ENCODE results near the gene TRIM29. TPM values are rescaled to one million over a fixed set of nuclear protein-coding genes. Genes with fewer than 3 reads are reported as not detected.

TRIM29 gene
- total RNA-seq, 2 donors from 2014 or later: not detected

- no peak for ATAC-seq (replicated peaks)
- Mint-ChIP-seq H3K9me3 (no peaks in the 10 kb centered on the region), H3K27me3 (peaks cover 7% of the 10 kb centered on the region), H3K27ac (no peak overlapping the region), H3K4me1 (no peaks in the 10 kb centered on the region), H3K4me3 (no peak overlapping the region), H3K36me3 (ENCODE audit: low read depth) (no peaks in the 10 kb centered on the region)
Measured at GRCh38 chr11:120135838-120136237, 2.1 kb downstream of the TRIM29 start.

- ATAC-seq (replicated peaks): no peak
- no peaks in the 10 kb centered on the region for H3K4me1 Mint-ChIP-seq
- no peaks in the 10 kb centered on the region for H3K27me3 Mint-ChIP-seq
- no peaks in the 10 kb centered on the region for H3K36me3 Mint-ChIP-seq (ENCODE audit: low read depth)
- H3K27ac Mint-ChIP-seq: no peak overlapping the region
- H3K9me3 Mint-ChIP-seq: no peaks in the 10 kb centered on the region
- H3K4me3 Mint-ChIP-seq: no peak overlapping the region
Measured at GRCh38 chr11:120134931-120135228, 3.0 kb downstream of the TRIM29 start.

GRCh38 chr11:120134106-120134930 lies 3.6 kb downstream of the TRIM29 start:
- Mint-ChIP-seq H3K9me3 (no peaks in the 10 kb centered on the region), H3K4me3 (no peak overlapping the region), H3K27me3 (no peaks in the 10 kb centered on the region), H3K27ac (no peak overlapping the region), H3K4me1 (no peaks in the 10 kb centered on the region), H3K36me3 (ENCODE audit: low read depth) (no peaks in the 10 kb centered on the region)
- ATAC-seq (replicated peaks): no peak

DNA sequence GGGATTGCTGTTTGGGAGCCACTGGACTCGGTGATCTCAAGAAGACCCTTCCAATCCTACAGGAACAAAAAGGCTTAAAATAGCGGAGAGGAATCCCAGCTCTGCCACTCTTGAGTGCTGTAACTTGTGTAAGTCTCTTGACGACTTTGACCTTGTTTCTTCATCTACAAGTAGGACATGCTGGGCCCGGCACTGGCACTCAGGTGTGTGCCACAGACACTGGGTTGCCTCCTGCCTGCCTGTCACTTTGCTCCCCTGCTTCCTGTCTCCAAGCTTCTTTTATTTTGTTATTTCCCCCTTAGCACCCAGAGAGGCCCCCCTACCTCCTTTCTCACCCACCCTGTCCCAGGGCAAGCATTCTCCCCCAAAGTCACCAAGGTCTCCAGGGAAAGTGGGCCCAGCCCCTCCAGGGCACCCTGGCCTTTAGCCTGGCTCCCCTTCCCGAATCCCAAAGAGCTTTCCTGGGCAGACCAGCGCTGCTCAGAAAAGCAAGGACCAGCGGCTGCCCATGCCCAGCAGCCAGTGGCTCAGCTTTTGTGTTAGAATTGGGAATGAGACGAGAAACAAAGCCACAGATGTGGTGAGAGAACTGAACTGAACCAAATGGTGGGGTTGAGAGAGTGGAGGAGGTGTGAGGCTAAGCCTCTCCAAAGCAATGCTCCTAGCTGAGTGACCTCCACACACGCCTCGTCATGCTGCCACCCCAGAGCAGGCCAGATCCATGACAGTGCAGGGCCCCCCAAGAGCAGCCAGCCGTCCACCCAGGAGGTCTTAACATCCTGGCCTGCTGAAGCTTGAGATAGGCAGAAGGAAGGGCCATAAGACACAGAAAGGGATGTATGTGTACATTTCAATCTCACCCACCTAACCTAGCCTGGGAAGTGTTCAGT lies 4.5 kb downstream of the TRIM29 start:
- Mint-ChIP-seq H3K27me3 (peaks cover 4% of the 10 kb centered on the region), H3K4me3 (no peak overlapping the region), H3K27ac (no peak overlapping the region), H3K9me3 (no peaks in the 10 kb centered on the region), H3K4me1 (no peaks in the 10 kb centered on the region), H3K36me3 (ENCODE audit: low read depth) (no peaks in the 10 kb centered on the region)
- no peak for ATAC-seq (replicated peaks)

- H3K27ac Mint-ChIP-seq: no peak overlapping the region
- ATAC-seq (replicated peaks): no peak
- peaks cover 7% of the 10 kb centered on the region for H3K27me3 Mint-ChIP-seq
- no peaks in the 10 kb centered on the region for H3K9me3 Mint-ChIP-seq
- H3K36me3 Mint-ChIP-seq (ENCODE audit: low read depth): no peaks in the 10 kb centered on the region
- no peak overlapping the region for H3K4me3 Mint-ChIP-seq
- H3K4me1 Mint-ChIP-seq: no peaks in the 10 kb centered on the region
Measured at GRCh38 chr11:120132645-120133185, 5.2 kb downstream of the TRIM29 start.

- Mint-ChIP-seq H3K36me3 (ENCODE audit: low read depth) (no peaks in the 10 kb centered on the region), H3K27ac (no peak overlapping the region), H3K27me3 (peaks cover 8% of the 10 kb centered on the region), H3K9me3 (no peaks in the 10 kb centered on the region), H3K4me3 (no peak overlapping the region), H3K4me1 (no peaks in the 10 kb centered on the region)
- no peak for ATAC-seq (replicated peaks)
Measured at GRCh38 chr11:120131941-120132644, 5.8 kb downstream of the TRIM29 start.

DNA sequence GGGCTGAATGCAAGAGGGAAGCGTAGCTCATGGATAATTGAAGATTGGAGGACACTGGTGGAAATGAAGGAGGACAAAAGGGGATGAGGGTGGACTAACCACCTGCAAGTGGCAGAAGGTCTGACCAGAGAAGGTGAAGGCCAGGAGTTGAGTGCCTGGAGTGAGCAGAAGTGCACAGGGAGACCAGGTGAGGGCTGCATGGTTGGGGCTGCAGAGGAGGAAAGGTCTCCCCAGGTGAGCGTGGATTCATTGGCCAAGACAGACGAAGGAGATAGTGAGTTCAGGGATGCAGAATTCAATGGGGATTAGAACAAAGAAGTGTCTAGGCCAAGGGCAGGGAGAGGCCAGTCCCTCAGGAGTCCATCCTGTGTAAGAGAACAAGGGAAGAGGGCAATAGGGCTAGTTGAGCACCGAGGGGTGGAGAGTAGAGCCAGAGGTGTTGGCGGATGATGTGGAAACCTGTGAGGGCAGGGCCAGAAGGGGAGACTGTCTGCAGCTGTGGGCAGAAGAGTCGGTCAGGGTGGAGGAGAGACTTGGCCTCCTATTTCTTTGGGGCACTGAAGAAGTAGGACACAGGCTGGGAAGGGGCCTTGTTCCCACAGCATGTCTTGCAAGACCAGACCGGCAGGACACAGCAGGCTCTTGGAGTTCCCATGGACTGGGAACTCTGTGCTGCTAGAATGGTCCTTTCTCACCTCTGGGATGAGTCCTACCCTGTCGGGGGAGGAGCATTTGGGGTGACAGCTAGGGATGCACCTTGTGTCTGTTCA lies 6.7 kb downstream of the TRIM29 start:
- no peaks in the 10 kb centered on the region for H3K9me3 Mint-ChIP-seq
- ATAC-seq (replicated peaks): no peak
- no peak overlapping the region for H3K27ac Mint-ChIP-seq
- H3K4me1 Mint-ChIP-seq: no peaks in the 10 kb centered on the region
- H3K36me3 Mint-ChIP-seq (ENCODE audit: low read depth): no peaks in the 10 kb centered on the region
- no peak overlapping the region for H3K4me3 Mint-ChIP-seq
- peaks cover 14% of the 10 kb centered on the region for H3K27me3 Mint-ChIP-seq

GRCh38 chr11:120130176-120130980 lies 7.5 kb downstream of the TRIM29 start:
- no peak overlapping the region for H3K27ac Mint-ChIP-seq
- H3K9me3 Mint-ChIP-seq: no peaks in the 10 kb centered on the region
- ATAC-seq (replicated peaks): no peak
- H3K27me3 Mint-ChIP-seq: peaks cover 14% of the 10 kb centered on the region
- H3K36me3 Mint-ChIP-seq (ENCODE audit: low read depth): no peaks in the 10 kb centered on the region
- no peak overlapping the region for H3K4me3 Mint-ChIP-seq
- no peaks in the 10 kb centered on the region for H3K4me1 Mint-ChIP-seq

DNA sequence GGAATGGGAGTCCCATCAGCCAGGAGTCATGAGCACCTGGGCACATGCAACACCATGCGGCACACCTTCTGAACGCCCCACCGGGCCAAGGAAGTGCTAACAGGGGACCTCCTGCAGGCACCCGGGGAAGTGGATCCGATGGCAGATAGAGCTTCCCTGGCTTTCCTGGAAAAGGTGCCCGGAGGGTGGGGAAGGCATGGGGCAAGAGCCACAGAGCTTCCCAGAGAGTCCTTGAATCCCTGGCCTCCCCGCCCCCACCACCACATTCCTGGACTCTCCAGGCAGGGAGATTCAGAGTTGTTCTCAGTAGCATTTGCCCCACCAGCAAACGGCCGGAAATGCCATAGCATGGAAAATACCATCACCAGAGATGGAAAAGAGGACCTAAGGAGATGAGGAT lies 8.3 kb downstream of the TRIM29 start:
- Mint-ChIP-seq H3K4me1 (no peaks in the 10 kb centered on the region), H3K27me3 (peaks cover 14% of the 10 kb centered on the region), H3K4me3 (no peak overlapping the region), H3K36me3 (ENCODE audit: low read depth) (no peaks in the 10 kb centered on the region), H3K9me3 (no peaks in the 10 kb centered on the region), H3K27ac (no peak overlapping the region)
- ATAC-seq (replicated peaks): no peak

DNA sequence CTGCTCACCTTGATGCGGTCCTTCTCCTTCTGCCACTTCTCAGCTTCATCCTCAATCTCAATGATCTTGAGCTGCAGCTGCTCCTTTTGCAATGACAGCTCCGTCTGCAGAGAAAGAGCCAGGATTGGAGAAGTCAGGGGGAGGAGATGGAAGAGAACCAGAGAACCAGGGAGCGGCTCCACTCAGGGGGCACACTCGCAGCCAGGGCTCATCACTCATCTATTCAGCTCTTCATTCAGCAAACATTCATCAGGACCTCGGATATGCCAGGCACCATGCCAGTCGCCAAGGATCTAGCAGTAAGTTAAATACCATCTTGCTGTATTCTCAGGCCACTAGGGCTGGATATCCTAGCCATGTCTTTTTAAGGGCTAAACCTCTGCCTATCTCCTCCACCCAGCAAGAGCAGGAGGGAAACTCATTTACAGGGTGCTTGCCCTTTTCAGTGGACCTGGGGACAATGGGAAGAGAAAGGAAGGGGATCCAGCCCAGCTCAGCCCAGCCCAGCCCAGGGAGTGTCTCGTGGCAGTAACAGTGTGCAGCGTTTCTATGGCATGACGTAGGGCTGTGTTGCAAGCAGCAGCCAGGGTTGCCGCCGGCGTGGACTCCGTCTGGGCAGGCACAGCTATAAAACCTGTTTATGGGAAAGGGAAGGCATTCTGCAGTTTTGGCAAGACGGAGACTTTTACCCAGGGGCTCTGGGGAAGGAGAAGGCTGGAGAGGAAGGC lies 9.4 kb downstream of the TRIM29 start:
- no peak for ATAC-seq (replicated peaks)
- Mint-ChIP-seq H3K36me3 (ENCODE audit: low read depth) (no peaks in the 10 kb centered on the region), H3K4me3 (no peak overlapping the region), H3K27ac (no peak overlapping the region), H3K4me1 (no peaks in the 10 kb centered on the region), H3K9me3 (no peaks in the 10 kb centered on the region), H3K27me3 (peaks cover 14% of the 10 kb centered on the region)

DNA sequence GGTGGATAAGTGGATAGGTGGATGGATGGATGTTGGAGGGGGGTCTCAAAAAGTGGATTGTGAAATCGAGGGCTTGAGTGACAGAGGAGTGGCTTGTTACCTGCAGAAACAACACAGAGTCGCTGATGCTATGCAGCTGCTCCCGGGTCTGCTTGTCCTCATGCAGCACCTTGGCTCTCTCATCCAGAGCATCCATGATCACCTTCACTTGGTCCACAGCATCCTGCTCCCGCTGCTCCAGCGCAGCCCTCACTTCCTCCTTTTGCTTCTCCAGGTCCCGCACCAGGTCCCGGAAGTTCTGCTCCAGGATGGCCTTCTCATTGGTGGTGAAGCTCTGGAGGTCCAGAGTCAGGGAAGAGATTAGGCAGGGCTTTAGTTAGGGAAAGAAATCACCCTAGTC lies 10.7 kb downstream of the TRIM29 start:
- no peaks in the 10 kb centered on the region for H3K9me3 Mint-ChIP-seq
- ATAC-seq (replicated peaks): no peak
- H3K27ac Mint-ChIP-seq: no peak overlapping the region
- peaks cover 14% of the 10 kb centered on the region for H3K27me3 Mint-ChIP-seq
- no peaks in the 10 kb centered on the region for H3K4me1 Mint-ChIP-seq
- no peaks in the 10 kb centered on the region for H3K36me3 Mint-ChIP-seq (ENCODE audit: low read depth)
- no peak overlapping the region for H3K4me3 Mint-ChIP-seq

DNA sequence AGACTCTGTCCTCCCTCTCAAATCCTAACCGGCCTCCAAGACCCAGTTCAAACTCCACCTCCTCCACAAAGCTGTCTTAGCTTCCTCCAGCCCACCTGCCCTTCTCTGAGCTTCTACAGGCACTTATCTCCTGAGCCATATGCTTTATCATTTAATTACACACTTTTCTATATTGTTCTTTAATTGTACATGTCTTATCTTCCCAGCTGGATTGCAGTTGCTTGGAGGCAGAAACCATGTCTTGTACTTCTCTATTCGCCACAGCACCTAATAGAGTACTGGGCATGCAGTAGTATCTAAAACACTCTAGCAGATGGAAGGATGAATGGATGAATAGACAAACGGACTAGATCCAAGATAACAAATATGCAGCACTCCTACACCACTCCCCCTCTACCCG lies 11.3 kb downstream of the TRIM29 start:
- peaks cover 14% of the 10 kb centered on the region for H3K27me3 Mint-ChIP-seq
- H3K9me3 Mint-ChIP-seq: no peaks in the 10 kb centered on the region
- H3K36me3 Mint-ChIP-seq (ENCODE audit: low read depth): no peaks in the 10 kb centered on the region
- H3K4me1 Mint-ChIP-seq: no peaks in the 10 kb centered on the region
- ATAC-seq (replicated peaks): no peak
- H3K27ac Mint-ChIP-seq: no peak overlapping the region
- H3K4me3 Mint-ChIP-seq: no peak overlapping the region

GRCh38 chr11:120125509-120125908 lies 12.4 kb downstream of the TRIM29 start:
- Mint-ChIP-seq H3K4me1 (no peaks in the 10 kb centered on the region), H3K27me3 (peaks cover 14% of the 10 kb centered on the region), H3K9me3 (no peaks in the 10 kb centered on the region), H3K27ac (no peak overlapping the region), H3K36me3 (ENCODE audit: low read depth) (no peaks in the 10 kb centered on the region), H3K4me3 (no peak overlapping the region)
- no peak for ATAC-seq (replicated peaks)
